ENCODE data around the gene JADE1.
A peak's percentile ranks its signal among the peaks of the same experiment; 100 is the strongest.

JADE1 gene

GRCh38 chr4:128803783-128804182 lies 5.7 kb upstream of the JADE1 start:
- TF ChIP-seq TOX (CRISPR knock-in tag; IDR thresholded peaks at IDR 0.05; ENCODE audit: borderline replicate concordance) (no peak), ZNF565 (CRISPR knock-in tag; conservative IDR thresholded peaks at IDR 0.05; ENCODE audit: low read depth) (no peak), ZFP3 (CRISPR knock-in tag; IDR thresholded peaks at IDR 0.05) (no peak), TCF4 (CRISPR knock-in tag; IDR thresholded peaks at IDR 0.05; ENCODE audit: borderline replicate concordance) (no peak), BACH2 (CRISPR knock-in tag; IDR thresholded peaks at IDR 0.05; ENCODE audit: borderline replicate concordance) (no peak), GLIS3 (CRISPR knock-in tag; IDR thresholded peaks at IDR 0.05) (no peak), ESRRG (CRISPR knock-in tag; IDR thresholded peaks at IDR 0.05) (no peak), SNAI2 (CRISPR knock-in tag; IDR thresholded peaks at IDR 0.05) (no peak), ARNTL (CRISPR knock-in tag; IDR thresholded peaks at IDR 0.05; ENCODE audit: borderline replicate concordance, low read depth) (no peak), RARB (CRISPR knock-in tag; IDR thresholded peaks at IDR 0.05) (no peak)
- no peak for ATAC-seq

GRCh38 chr4:128810331-128810870 lies 901 bp downstream of the JADE1 start:
- peak; percentile 18; the same call in 2 of the 3 replicates for ATAC-seq
- TF ChIP-seq POU6F1 (CRISPR knock-in tag; IDR thresholded peaks at IDR 0.05; ENCODE audit: borderline replicate concordance, low read depth), result no peak
- no peak for TF ChIP-seq GLIS3 (CRISPR knock-in tag; IDR thresholded peaks at IDR 0.05)
- no peak for TF ChIP-seq ZNF70 (CRISPR knock-in tag; IDR thresholded peaks at IDR 0.05)
- TF ChIP-seq TOX (CRISPR knock-in tag; IDR thresholded peaks at IDR 0.05; ENCODE audit: borderline replicate concordance), result no peak
- no peak for TF ChIP-seq ZNF8 (CRISPR knock-in tag; IDR thresholded peaks at IDR 0.05)
- TF ChIP-seq SNAI2 (CRISPR knock-in tag; IDR thresholded peaks at IDR 0.05), result no peak
- TF ChIP-seq BACH2 (CRISPR knock-in tag; IDR thresholded peaks at IDR 0.05; ENCODE audit: borderline replicate concordance), result no peak
- no peak for TF ChIP-seq ZNF565 (CRISPR knock-in tag; conservative IDR thresholded peaks at IDR 0.05; ENCODE audit: low read depth)
- no peak for TF ChIP-seq RARB (CRISPR knock-in tag; IDR thresholded peaks at IDR 0.05)
- no peak for TF ChIP-seq ISL1 (CRISPR knock-in tag; IDR thresholded peaks at IDR 0.05)
- TF ChIP-seq CSDC2 (CRISPR knock-in tag; IDR thresholded peaks at IDR 0.05), result no peak
- no peak for TF ChIP-seq CSRNP3 (CRISPR knock-in tag; IDR thresholded peaks at IDR 0.05)
- TF ChIP-seq ZC3H10 (CRISPR knock-in tag; IDR thresholded peaks at IDR 0.05), result no peak

- ATAC-seq, result peak; percentile 57
- TF ChIP-seq RARB (CRISPR knock-in tag; IDR thresholded peaks at IDR 0.05) (no peak), SNAI2 (CRISPR knock-in tag; IDR thresholded peaks at IDR 0.05) (peak; percentile 72; the same call in 1 of the 2 replicates), PATZ1 (CRISPR knock-in tag; IDR thresholded peaks at IDR 0.05; ENCODE audit: borderline replicate concordance) (peak; percentile 67; the same call in 1 of the 2 replicates), ISL1 (CRISPR knock-in tag; IDR thresholded peaks at IDR 0.05) (no peak)
These were observed 1.5 kb downstream of the JADE1 start for GRCh38 chr4:128810871-128811570.

- no peak for TF ChIP-seq ZNF8 (CRISPR knock-in tag; IDR thresholded peaks at IDR 0.05)
- no peak for TF ChIP-seq PPARA (CRISPR knock-in tag; IDR thresholded peaks at IDR 0.05; ENCODE audit: borderline replicate concordance)
- 0 out of 2 replicates have a peak, but pooled peaks have one; percentile 46 for TF ChIP-seq PATZ1 (CRISPR knock-in tag; IDR thresholded peaks at IDR 0.05; ENCODE audit: borderline replicate concordance)
- no peak for TF ChIP-seq CSRNP3 (CRISPR knock-in tag; IDR thresholded peaks at IDR 0.05)
- TF ChIP-seq BACH2 (CRISPR knock-in tag; IDR thresholded peaks at IDR 0.05; ENCODE audit: borderline replicate concordance), result no peak
- peak; percentile 61 for ATAC-seq
These were observed 2.3 kb downstream of the JADE1 start for GRCh38 chr4:128811571-128812441.
